ENCODE results near the gene POFUT2.
"Not testable (repeated sequence)": the region's sequence is repeated elsewhere in the genome, so short reads cannot be mapped to it uniquely, and the experiment has no call there.

The POFUT2 gene

GRCh38 chr21:45309987-45310381, 22.3 kb upstream of the POFUT2 start:
- no peak for DNase-seq

GRCh38 chr21:45309069-45309986, 21.6 kb upstream of the POFUT2 start:
- DNase-seq, result peak in 1 of 2 experiments; percentile 45

GRCh38 chr21:45308194-45309068, 20.7 kb upstream of the POFUT2 start:
- no peak for DNase-seq

- DNase-seq, result not testable (repeated sequence)
These were observed 20.0 kb upstream of the POFUT2 start for GRCh38 chr21:45307597-45308158.

GRCh38 chr21:45306832-45307571, 19.3 kb upstream of the POFUT2 start:
- no peak for DNase-seq

GRCh38 chr21:45306453-45306831, 18.7 kb upstream of the POFUT2 start:
- DNase-seq, result no peak

GRCh38 chr21:45305836-45306235, 18.1 kb upstream of the POFUT2 start:
- no peak for DNase-seq

- DNase-seq, result no peak
These were observed 17.2 kb upstream of the POFUT2 start for GRCh38 chr21:45304945-45305344.

GRCh38 chr21:45304476-45304830, 16.8 kb upstream of the POFUT2 start:
- DNase-seq, result no peak

GRCh38 chr21:45303751-45304475, 16.2 kb upstream of the POFUT2 start:
- no peak for DNase-seq

- no peak for DNase-seq
These were observed 15.5 kb upstream of the POFUT2 start for GRCh38 chr21:45303091-45303615.

GRCh38 chr21:45302082-45303061, 14.7 kb upstream of the POFUT2 start:
- DNase-seq, result no peak

GRCh38 chr21:45301521-45302081, 13.9 kb upstream of the POFUT2 start:
- no peak for DNase-seq

GRCh38 chr21:45300786-45301520, 13.3 kb upstream of the POFUT2 start:
- no peak for DNase-seq

- no peak for DNase-seq
These were observed 12.4 kb upstream of the POFUT2 start for GRCh38 chr21:45299864-45300785.

- no peak for DNase-seq
These were observed 11.6 kb upstream of the POFUT2 start for GRCh38 chr21:45299026-45299863.

GRCh38 chr21:45297869-45298268, 10.2 kb upstream of the POFUT2 start:
- DNase-seq, result no peak
